DND-41 (cell line): ENCODE data around the gene PRKCA.

Experiments
- ATAC-seq: fragments of 200-7000 bp; cut with Tn5 transposase; 3 replicates; pipeline ENCODE4 v1.9.1; 2021; ENCODE audit warnings: low read depth; ENCODE audit not compliant: insufficient read depth
- DNase-seq: peaks from one replicate; pipeline ENCODE4 v3.0.0-alpha.2; 2020
- H2AFZ ChIP-seq: 2 replicates; pipeline ENCODE4 v1.6.0; 2012; ENCODE audit warnings: low read depth, low read length
- H3K27ac ChIP-seq: 2 replicates; pipeline ENCODE4 v1.5.1; 2012; ENCODE audit warnings: low read length, inconsistent platforms
- H3K27me3 ChIP-seq: fragments of 200-600 bp; sonication (generic); 2 replicates; pipeline ENCODE4 v1.6.0; 2012; ENCODE audit warnings: low read length, mild to moderate bottlenecking, inconsistent platforms; ENCODE audit not compliant: insufficient read depth, poor library complexity
- H3K36me3 ChIP-seq: 2 replicates; pipeline ENCODE4 v1.5.1; 2012; ENCODE audit warnings: low read length, inconsistent platforms; ENCODE audit not compliant: insufficient read depth
- H3K4me1 ChIP-seq: 2 replicates; pipeline ENCODE4 v1.5.1; 2012; ENCODE audit warnings: mild to moderate bottlenecking, low read length; ENCODE audit not compliant: insufficient read depth
- H3K4me2 ChIP-seq: 2 replicates; pipeline ENCODE4 v1.6.0; 2012; ENCODE audit warnings: mild to moderate bottlenecking, moderate library complexity, low read length, inconsistent platforms; ENCODE audit not compliant: insufficient read depth
- H3K4me3 ChIP-seq, 2 experiments: fragments of 200-600 bp in 1 of 2; shearing (Covaris generic) in 1 of 2; 2 replicates each; pipeline ENCODE4 v1.5.1; 2012 to 2016; ENCODE audit warnings: inconsistent platforms in 2 of 2, low read length in 2 of 2, mild to moderate bottlenecking in 2 of 2, low read depth in 1 of 2, moderate library complexity in 1 of 2
- H3K79me2 ChIP-seq: 2 replicates; pipeline ENCODE4 v1.6.0; 2012; ENCODE audit warnings: low read length, inconsistent platforms; ENCODE audit not compliant: insufficient read depth
- H3K9ac ChIP-seq: 2 replicates; pipeline ENCODE4 v1.6.0; 2012; ENCODE audit warnings: low read depth, mild to moderate bottlenecking, inconsistent platforms, low read length, moderate library complexity
- H3K9me3 ChIP-seq: 2 replicates; pipeline ENCODE4 v1.5.1; 2012; ENCODE audit warnings: low read length, moderate library complexity, mild to moderate bottlenecking, inconsistent platforms; ENCODE audit not compliant: insufficient read depth, severe bottlenecking
- H4K20me1 ChIP-seq: 2 replicates; pipeline ENCODE4 v1.6.0; 2012; ENCODE audit warnings: low read length; ENCODE audit not compliant: insufficient read depth
- EZH2 ChIP-seq: IDR thresholded peaks from 3 replicates; pipeline ENCODE4 v1.6.1; 2012; ENCODE audit warnings: borderline replicate concordance, low read depth, mild to moderate bottlenecking, moderate library complexity, low read length, inconsistent platforms; ENCODE audit not compliant: severe bottlenecking
- TF ChIP-seq, protein P1 (sequence below): IDR thresholded peaks from 2 replicates; pipeline ENCODE4 v1.5.1; 2012; ENCODE audit warnings: borderline replicate concordance, low read length, moderate library complexity, mild to moderate bottlenecking; ENCODE audit not compliant: poor library complexity, severe bottlenecking; ENCODE audit errors: extremely low read depth

Gene PRKCA

DNA sequence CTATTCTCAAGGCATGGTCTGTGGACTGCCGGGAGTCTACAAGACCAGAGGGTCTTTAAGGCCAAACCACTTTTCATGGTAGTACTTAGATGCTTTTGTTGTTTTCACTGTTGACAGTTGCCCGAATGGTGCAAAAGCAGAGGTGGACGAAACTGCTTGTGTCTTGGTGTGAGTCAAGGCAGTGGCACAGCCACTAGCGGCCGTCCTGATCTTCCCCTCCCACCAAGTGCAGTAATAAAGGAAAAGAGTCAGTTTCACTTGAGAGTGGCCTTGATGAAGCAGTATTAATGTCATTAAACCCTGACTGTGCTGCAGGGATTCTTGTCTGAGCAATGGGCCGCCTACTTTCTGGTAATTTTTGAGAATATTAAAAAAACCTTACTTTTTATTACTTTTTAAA lies 109.1 kb downstream of the PRKCA start:
- Histone ChIP-seq H3K9ac (no peak overlapping the region), H2AFZ (no peak overlapping the region), H4K20me1 (peaks cover 3% of the 10 kb centered on the region; the same call in 1 of the 2 replicates), H3K79me2 (peaks cover 78% of the 10 kb centered on the region), H3K36me3 (no peaks in the 10 kb centered on the region), H3K9me3 (no peaks in the 10 kb centered on the region), H3K4me3 (no peak overlapping the region), H3K27ac (peak overlapping the region; percentile 72), H3K4me2 (peak overlapping the region; percentile 32; the same call in 1 of the 2 replicates), H3K27me3 (no peaks in the 10 kb centered on the region), H3K4me1 (peaks cover 94% of the 10 kb centered on the region)
- no peak for DNase-seq
- no peak for ATAC-seq
- no peak for TF ChIP-seq EZH2
- TF ChIP-seq, protein P1, sequence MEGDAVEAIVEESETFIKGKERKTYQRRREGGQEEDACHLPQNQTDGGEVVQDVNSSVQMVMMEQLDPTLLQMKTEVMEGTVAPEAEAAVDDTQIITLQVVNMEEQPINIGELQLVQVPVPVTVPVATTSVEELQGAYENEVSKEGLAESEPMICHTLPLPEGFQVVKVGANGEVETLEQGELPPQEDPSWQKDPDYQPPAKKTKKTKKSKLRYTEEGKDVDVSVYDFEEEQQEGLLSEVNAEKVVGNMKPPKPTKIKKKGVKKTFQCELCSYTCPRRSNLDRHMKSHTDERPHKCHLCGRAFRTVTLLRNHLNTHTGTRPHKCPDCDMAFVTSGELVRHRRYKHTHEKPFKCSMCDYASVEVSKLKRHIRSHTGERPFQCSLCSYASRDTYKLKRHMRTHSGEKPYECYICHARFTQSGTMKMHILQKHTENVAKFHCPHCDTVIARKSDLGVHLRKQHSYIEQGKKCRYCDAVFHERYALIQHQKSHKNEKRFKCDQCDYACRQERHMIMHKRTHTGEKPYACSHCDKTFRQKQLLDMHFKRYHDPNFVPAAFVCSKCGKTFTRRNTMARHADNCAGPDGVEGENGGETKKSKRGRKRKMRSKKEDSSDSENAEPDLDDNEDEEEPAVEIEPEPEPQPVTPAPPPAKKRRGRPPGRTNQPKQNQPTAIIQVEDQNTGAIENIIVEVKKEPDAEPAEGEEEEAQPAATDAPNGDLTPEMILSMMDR: no peak

DNA sequence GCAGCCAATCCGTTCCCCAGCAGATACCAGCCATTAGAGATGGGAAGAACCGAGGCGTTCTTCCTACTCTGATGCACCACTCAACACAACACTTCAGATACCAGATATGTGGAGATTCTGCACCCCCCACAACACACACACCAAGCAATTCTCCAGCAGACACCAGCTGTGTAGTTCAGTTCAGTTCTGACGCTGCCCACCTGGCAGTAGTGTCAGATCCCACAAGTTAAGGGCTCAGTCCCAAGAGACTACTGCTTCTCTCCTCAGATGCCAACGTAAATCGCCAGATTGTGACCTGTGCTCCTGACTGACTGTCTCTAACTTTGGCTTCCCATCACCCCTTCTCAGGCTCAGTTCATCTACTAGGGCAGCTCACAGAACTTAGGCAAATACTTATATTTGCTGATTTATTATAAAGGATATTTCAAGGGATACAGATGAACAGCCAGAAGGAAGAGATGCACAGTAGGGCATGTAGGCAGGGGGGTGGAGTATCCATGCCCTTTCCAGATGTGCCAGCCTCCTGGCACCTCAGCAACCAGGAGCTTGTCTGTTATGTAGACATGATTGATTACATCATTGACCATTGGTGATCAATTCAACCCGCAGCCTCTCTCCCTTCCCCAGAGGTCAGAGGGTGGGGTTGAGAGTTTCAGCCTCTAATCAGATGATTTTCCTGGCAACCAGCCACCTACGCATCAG lies 110.6 kb downstream of the PRKCA start:
- peak; percentile 86 for DNase-seq
- Histone ChIP-seq H3K4me2 (peak overlapping the region; percentile 61), H3K79me2 (peaks cover 83% of the 10 kb centered on the region)

DNA sequence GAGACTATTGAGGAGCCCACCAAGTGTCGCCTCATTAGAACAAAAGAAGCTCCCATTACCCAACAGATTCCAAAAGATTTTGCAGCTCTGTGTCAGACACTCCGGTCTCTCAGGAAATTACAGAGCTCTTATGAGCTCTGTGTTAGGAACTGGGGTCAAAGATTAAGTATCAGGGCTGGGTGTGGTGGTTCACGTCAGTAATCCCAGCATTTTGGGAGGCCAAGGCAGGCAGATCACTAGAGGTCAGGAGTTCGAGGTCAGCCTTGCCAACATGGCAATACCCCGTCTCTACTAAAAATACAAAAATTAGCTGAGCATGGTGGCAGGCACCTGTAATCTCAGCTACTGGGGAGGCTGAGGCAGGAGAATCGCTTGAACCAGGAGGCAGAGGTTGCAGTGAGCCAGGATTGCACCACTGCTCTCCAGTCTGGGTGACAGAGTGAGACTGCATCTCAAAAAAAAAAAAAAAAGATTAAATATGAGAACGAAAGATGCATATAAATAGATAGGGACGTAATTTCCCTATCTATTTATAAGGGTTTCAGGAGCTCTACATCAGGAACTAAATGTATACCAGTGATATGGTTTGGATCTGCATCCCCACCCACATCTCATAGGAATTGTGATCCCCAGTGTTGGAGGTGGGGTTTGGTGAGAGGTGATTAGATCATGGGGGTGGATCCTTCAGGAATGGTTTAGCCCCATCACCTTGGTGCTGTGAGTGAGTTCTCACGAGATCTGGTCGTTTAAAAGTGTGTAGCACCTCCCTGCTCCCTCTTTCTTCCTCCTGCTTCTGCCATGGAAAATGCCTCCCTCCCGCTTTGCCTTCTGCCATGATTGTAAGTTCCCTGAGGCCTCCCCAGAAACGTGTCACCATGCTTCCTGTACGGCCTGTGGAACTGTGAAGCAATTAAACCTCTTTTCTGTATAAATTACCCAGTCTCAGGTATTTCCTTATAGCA lies 111.4 kb downstream of the PRKCA start:
- Histone ChIP-seq H3K4me2 (peak overlapping the region; percentile 61), H3K9me3 (no peaks in the 10 kb centered on the region), H3K4me3 (no peak overlapping the region), H3K27me3 (no peaks in the 10 kb centered on the region), H3K27ac (peak overlapping the region; percentile 89), H3K79me2 (peaks cover 80% of the 10 kb centered on the region), H4K20me1 (peaks cover 3% of the 10 kb centered on the region; the same call in 1 of the 2 replicates), H2AFZ (no peak overlapping the region), H3K36me3 (no peaks in the 10 kb centered on the region), H3K9ac (peak overlapping the region; percentile 46), H3K4me1 (peaks cover 74% of the 10 kb centered on the region)
- no peak for TF ChIP-seq EZH2
- TF ChIP-seq, protein P1: no peak
- ATAC-seq: no peak
- no peak for DNase-seq

More for the DNA sequence above, 110.6 kb downstream of the PRKCA start:
- H3K9me3 ChIP-seq: no peaks in the 10 kb centered on the region
- peak overlapping the region in 1 of 2 experiments; percentile 43; a peak in 2 of 4 replicates for H3K4me3 ChIP-seq
- peaks cover 3% of the 10 kb centered on the region; the same call in 1 of the 2 replicates for H4K20me1 ChIP-seq
- H3K4me1 ChIP-seq: peaks cover 80% of the 10 kb centered on the region
- H3K9ac ChIP-seq: peak overlapping the region; percentile 49
- ATAC-seq: peak; percentile 86
- no peaks in the 10 kb centered on the region for H3K27me3 ChIP-seq
- peak overlapping the region; percentile 89 for H3K27ac ChIP-seq
- peak overlapping the region; percentile 12; the same call in 1 of the 2 replicates for H2AFZ ChIP-seq
- no peaks in the 10 kb centered on the region for H3K36me3 ChIP-seq
- TF ChIP-seq EZH2: no peak
- TF ChIP-seq, protein P1: no peak
